Hematopoietic multipotent progenitor cell (in vitro differentiated cells): Measurements from ENCODE around the gene PHLDB2. TPM values are rescaled to one million over a fixed set of nuclear protein-coding genes. Genes with fewer than 3 reads are reported as not detected.

Source experiments
- DNase-seq, 3 donors: peaks; one replicate each; pipeline ENCODE4 v3.0.0-alpha.2; 2011 to 2015; ENCODE audit warnings: low read depth in 2 of 3, low spot score in 2 of 3
- total RNA-seq: library from RNA; depleted of rRNA; stranded (reverse); fragments of >200 nt; gene quantifications from one replicate; pipeline ENCODE4 v1.2.3, GENCODE V29; 2012

PHLDB2 gene
- total RNA-seq, 1 donor, result 4.8 TPM

- no peak for DNase-seq
Measured at GRCh38 chr3:111848778-111849177, 10.3 kb upstream of the PHLDB2 start.

GRCh38 chr3:111850537-111850936 is 8.5 kb upstream of the PHLDB2 start:
- DNase-seq, result no peak

- DNase-seq, result peak in 2 of 3 donors; percentile 27 to 31
Measured at GRCh38 chr3:111851511-111851954, 7.5 kb upstream of the PHLDB2 start.

- peak in 2 of 3 donors; percentile 25 to 41 for DNase-seq
Measured at GRCh38 chr3:111852540-111852939, 6.5 kb upstream of the PHLDB2 start.

- peak in 1 of 3 donors; percentile 56 for DNase-seq
Measured at GRCh38 chr3:111853068-111853467, 6.0 kb upstream of the PHLDB2 start.

GRCh38 chr3:111854990-111855389 is 4.1 kb upstream of the PHLDB2 start:
- DNase-seq, result no peak

GRCh38 chr3:111856501-111856900 is 2.6 kb upstream of the PHLDB2 start:
- no peak for DNase-seq

GRCh38 chr3:111857474-111857873 is 1.6 kb upstream of the PHLDB2 start:
- DNase-seq, result no peak

- DNase-seq, result no peak
Measured at GRCh38 chr3:111858642-111859041, 423 bp upstream of the PHLDB2 start.

GRCh38 chr3:111859974-111860859 is 1.2 kb downstream of the PHLDB2 start:
- peak; percentile 14 to 87 (median 78) for DNase-seq

GRCh38 chr3:111861391-111861790 is 2.3 kb downstream of the PHLDB2 start:
- no peak for DNase-seq

- DNase-seq, result no peak
Measured at GRCh38 chr3:111862415-111862814, 3.4 kb downstream of the PHLDB2 start.

- DNase-seq, result no peak
Measured at GRCh38 chr3:111862974-111863373, 3.9 kb downstream of the PHLDB2 start.

GRCh38 chr3:111863942-111864694 is 5.1 kb downstream of the PHLDB2 start:
- no peak for DNase-seq

GRCh38 chr3:111864821-111865656 is 6.0 kb downstream of the PHLDB2 start:
- peak in 2 of 3 donors; percentile 9 to 21 for DNase-seq

GRCh38 chr3:111867889-111868426 is 8.9 kb downstream of the PHLDB2 start:
- no peak for DNase-seq

- DNase-seq, result no peak
Measured at GRCh38 chr3:111870620-111871019, 11.6 kb downstream of the PHLDB2 start.

- DNase-seq, result no peak
Measured at GRCh38 chr3:111871809-111872623, 13.0 kb downstream of the PHLDB2 start.

GRCh38 chr3:111872979-111873378 is 13.9 kb downstream of the PHLDB2 start:
- DNase-seq, result no peak
